WTC11 (cell line): ENCODE measurements around the gene TANC1. TPM values are rescaled to one million over a fixed set of nuclear protein-coding genes. Genes with fewer than 3 reads are reported as not detected.

Source experiments
- ATAC-seq: fragments of 200-7000 bp; cut with Tn5 transposase; 2 replicates; pipeline ENCODE4 v1.10.0; 2021; ENCODE audit warnings: mild to moderate bottlenecking, moderate library complexity
- CTCF ChIA-PET: fragments of 300-600 bp; sonication (Branson Sonifier 250); formaldehyde crosslinking; loops from one replicate; lab custom pipeline; 2021; ENCODE audit warnings: antibody characterized with exemption; lab: Charles Lee
- POLR2A ChIA-PET: fragments of 350-600 bp; sonication (Branson Sonifier 250); formaldehyde crosslinking; loops from one replicate; lab custom pipeline; 2021; ENCODE audit warnings: antibody characterized with exemption; lab: Charles Lee
- DNase-seq: peaks from one replicate; pipeline ENCODE4 v3.0.0; 2021; ENCODE audit warnings: low spot score
- H3K27ac Mint-ChIP-seq: 2 replicates; pipeline ENCODE4 v1.8.0; 2021; ENCODE audit warnings: mixed read lengths
- H3K27me3 Mint-ChIP-seq: 2 replicates; pipeline ENCODE4 v1.8.0; 2021; ENCODE audit warnings: low read depth, mild to moderate bottlenecking, moderate library complexity, mixed read lengths
- H3K36me3 Mint-ChIP-seq: 2 replicates; pipeline ENCODE4 v1.8.0; 2021; ENCODE audit warnings: mixed read lengths
- H3K4me1 Mint-ChIP-seq: 2 replicates; pipeline ENCODE4 v1.8.0; 2022; ENCODE audit warnings: mixed read lengths
- H3K4me3 Mint-ChIP-seq: 2 replicates; pipeline ENCODE4 v1.8.0; 2021; ENCODE audit warnings: mild to moderate bottlenecking, moderate library complexity, mixed read lengths
- H3K9me3 Mint-ChIP-seq: 2 replicates; pipeline ENCODE4 v1.8.0; 2021; ENCODE audit warnings: mixed read lengths
- AFF4 ChIP-seq: sonication (generic); formaldehyde crosslinking; IDR thresholded peaks from 2 replicates; pipeline ENCODE4 v1.8.1; 2023; ENCODE audit warnings: mild to moderate bottlenecking, missing genetic modification reagents, borderline replicate concordance
- ELF4 ChIP-seq: sonication (generic); formaldehyde crosslinking; IDR thresholded peaks from 2 replicates; pipeline ENCODE4 v1.8.1; 2022; ENCODE audit warnings: low read depth, mild to moderate bottlenecking, moderate library complexity, missing genetic modification reagents
- EMX1 ChIP-seq: fragments of 250-450 bp; sonication (Bioruptor Pico); IDR thresholded peaks from 2 replicates; pipeline ENCODE4 v1.8.0; 2021; ENCODE audit warnings: mild to moderate bottlenecking
- ESRRA ChIP-seq: sonication (generic); formaldehyde crosslinking; IDR thresholded peaks from 2 replicates; pipeline ENCODE4 v1.8.1; 2022; ENCODE audit warnings: mild to moderate bottlenecking, missing genetic modification reagents, borderline replicate concordance
- JUN ChIP-seq: sonication (generic); formaldehyde crosslinking; IDR thresholded peaks from 2 replicates; pipeline ENCODE4 v1.8.0; 2023; ENCODE audit warnings: mild to moderate bottlenecking, missing genetic modification reagents
- KAT7 ChIP-seq: sonication (generic); formaldehyde crosslinking; IDR thresholded peaks from 2 replicates; pipeline ENCODE4 v1.8.1; 2023; ENCODE audit warnings: missing genetic modification reagents, mild to moderate bottlenecking, borderline replicate concordance
- NFATC4 ChIP-seq: fragments of 250-450 bp; sonication (Bioruptor Pico); IDR thresholded peaks from 2 replicates; pipeline ENCODE4 v1.9.0; 2021; ENCODE audit warnings: mild to moderate bottlenecking
- NR1H2 ChIP-seq: sonication (generic); formaldehyde crosslinking; IDR thresholded peaks from 2 replicates; pipeline ENCODE4 v1.9.0; 2021; ENCODE audit warnings: mild to moderate bottlenecking, moderate library complexity, missing genetic modification reagents
- NR3C1 ChIP-seq: sonication (generic); formaldehyde crosslinking; conservative IDR thresholded peaks from 2 replicates; pipeline ENCODE4 v1.8.1; 2023; ENCODE audit warnings: low read depth, mild to moderate bottlenecking, missing genetic modification reagents
- PRRX2 ChIP-seq: fragments of 250-450 bp; sonication (Bioruptor Pico); IDR thresholded peaks from 2 replicates; pipeline ENCODE4 v1.8.0; 2021; ENCODE audit warnings: mild to moderate bottlenecking
- RORB ChIP-seq: fragments of 250-450 bp; sonication (Bioruptor Pico); IDR thresholded peaks from 2 replicates; pipeline ENCODE4 v1.9.0; 2021; ENCODE audit warnings: mild to moderate bottlenecking
- TEAD4 ChIP-seq: sonication (generic); formaldehyde crosslinking; IDR thresholded peaks from 2 replicates; pipeline ENCODE4 v1.8.0; 2022; ENCODE audit warnings: mild to moderate bottlenecking, missing genetic modification reagents
- ZSCAN18 ChIP-seq: fragments of 250-450 bp; sonication (Bioruptor Pico); IDR thresholded peaks from 2 replicates; pipeline ENCODE4 v2.1.2; 2022; ENCODE audit warnings: mild to moderate bottlenecking, moderate library complexity
- total RNA-seq: library from RNA; stranded (reverse); gene quantifications from 3 replicates; pipeline ENCODE4 v1.2.3, GENCODE V29; 2021
- TF ChIP-seq, protein P1 (sequence below): sonication (generic); formaldehyde crosslinking; IDR thresholded peaks from 2 replicates; pipeline ENCODE4 v1.8.1; 2022; ENCODE audit warnings: low read depth, missing genetic modification reagents, borderline replicate concordance
- TF ChIP-seq, protein P2 (sequence below): fragments of 250-450 bp; sonication (Bioruptor Pico); IDR thresholded peaks from 2 replicates; pipeline ENCODE4 v1.9.0; 2021; ENCODE audit warnings: mild to moderate bottlenecking
- TF ChIP-seq, protein P3 (sequence below): fragments of 200-600 bp; IDR thresholded peaks from 2 replicates; pipeline ENCODE4 v1.8.0; 2022; ENCODE audit warnings: antibody characterized with exemption

Gene TANC1
- total RNA-seq, 1 experiment from 2014 or later, result 11.6 TPM

GRCh38 chr2:159070235-159070634 lies 101.8 kb downstream of the TANC1 start (continued):
- TF ChIP-seq AFF4 (CRISPR knock-in tag) (no peak), ESRRA (no peak), ZSCAN18 (CRISPR knock-in tag) (no peak)

DNA sequence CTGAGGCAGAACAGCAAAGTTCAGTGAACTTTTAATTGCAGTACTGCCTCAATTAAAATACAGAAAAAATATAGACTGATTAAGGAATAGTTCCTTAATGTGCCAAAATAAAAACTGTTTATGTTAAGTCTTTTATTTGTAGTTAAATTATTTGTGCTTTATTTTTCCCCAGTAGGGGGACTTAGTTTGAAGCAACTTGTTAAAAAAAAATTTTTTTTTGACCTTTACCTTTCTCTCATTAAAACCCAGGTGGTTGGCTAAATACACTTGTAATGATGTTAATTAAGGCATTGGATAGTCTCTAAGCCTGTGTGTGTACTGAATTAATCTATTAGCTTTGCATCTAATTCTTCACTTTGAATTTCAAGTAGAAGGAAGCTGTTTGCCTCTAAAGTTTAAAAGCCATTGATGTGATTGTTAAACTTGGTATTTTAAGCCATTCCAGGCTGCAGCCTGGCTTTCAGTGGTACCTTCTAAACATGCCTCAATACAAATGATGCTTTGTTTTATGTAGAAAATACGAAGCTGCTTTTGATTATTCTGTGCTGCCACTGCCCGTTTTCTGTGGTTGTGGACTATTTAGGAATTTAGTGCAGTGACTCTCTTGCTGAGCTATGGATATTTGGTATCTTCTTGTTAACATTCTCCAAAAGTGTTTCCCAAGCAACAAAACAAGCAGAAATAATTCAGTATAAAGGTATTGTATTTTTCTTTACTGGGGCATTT lies 102.9 kb downstream of the TANC1 start:
- no peaks in the 10 kb centered on the region for H3K36me3 Mint-ChIP-seq
- ATAC-seq (no peak), DNase-seq (no peak)
- no peaks in the 10 kb centered on the region for H3K9me3 Mint-ChIP-seq
- POLR2A ChIA-PET, result no interaction called here
- peaks cover 4% of the 10 kb centered on the region for H3K4me1 Mint-ChIP-seq
- no peak overlapping the region for H3K4me3 Mint-ChIP-seq
- H3K27ac Mint-ChIP-seq, result no peak overlapping the region
- TF ChIP-seq KAT7 (CRISPR knock-in tag) (no peak), NFATC4 (CRISPR knock-in tag) (no peak), NR1H2 (CRISPR knock-in tag) (no peak), TEAD4 (no peak), ELF4 (CRISPR knock-in tag) (no peak), JUN (no peak), NR3C1 (CRISPR knock-in tag) (no peak), PRRX2 (CRISPR knock-in tag) (no peak), EMX1 (CRISPR knock-in tag) (no peak), RORB (CRISPR knock-in tag) (no peak)
- TF ChIP-seq, protein P1, sequence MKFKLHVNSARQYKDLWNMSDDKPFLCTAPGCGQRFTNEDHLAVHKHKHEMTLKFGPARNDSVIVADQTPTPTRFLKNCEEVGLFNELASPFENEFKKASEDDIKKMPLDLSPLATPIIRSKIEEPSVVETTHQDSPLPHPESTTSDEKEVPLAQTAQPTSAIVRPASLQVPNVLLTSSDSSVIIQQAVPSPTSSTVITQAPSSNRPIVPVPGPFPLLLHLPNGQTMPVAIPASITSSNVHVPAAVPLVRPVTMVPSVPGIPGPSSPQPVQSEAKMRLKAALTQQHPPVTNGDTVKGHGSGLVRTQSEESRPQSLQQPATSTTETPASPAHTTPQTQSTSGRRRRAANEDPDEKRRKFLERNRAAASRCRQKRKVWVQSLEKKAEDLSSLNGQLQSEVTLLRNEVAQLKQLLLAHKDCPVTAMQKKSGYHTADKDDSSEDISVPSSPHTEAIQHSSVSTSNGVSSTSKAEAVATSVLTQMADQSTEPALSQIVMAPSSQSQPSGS (CRISPR knock-in tag), result no peak
- TF ChIP-seq, protein P2, sequence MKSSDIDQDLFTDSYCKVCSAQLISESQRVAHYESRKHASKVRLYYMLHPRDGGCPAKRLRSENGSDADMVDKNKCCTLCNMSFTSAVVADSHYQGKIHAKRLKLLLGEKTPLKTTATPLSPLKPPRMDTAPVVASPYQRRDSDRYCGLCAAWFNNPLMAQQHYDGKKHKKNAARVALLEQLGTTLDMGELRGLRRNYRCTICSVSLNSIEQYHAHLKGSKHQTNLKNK (CRISPR knock-in tag), result no peak
- TF ChIP-seq, protein P3, sequence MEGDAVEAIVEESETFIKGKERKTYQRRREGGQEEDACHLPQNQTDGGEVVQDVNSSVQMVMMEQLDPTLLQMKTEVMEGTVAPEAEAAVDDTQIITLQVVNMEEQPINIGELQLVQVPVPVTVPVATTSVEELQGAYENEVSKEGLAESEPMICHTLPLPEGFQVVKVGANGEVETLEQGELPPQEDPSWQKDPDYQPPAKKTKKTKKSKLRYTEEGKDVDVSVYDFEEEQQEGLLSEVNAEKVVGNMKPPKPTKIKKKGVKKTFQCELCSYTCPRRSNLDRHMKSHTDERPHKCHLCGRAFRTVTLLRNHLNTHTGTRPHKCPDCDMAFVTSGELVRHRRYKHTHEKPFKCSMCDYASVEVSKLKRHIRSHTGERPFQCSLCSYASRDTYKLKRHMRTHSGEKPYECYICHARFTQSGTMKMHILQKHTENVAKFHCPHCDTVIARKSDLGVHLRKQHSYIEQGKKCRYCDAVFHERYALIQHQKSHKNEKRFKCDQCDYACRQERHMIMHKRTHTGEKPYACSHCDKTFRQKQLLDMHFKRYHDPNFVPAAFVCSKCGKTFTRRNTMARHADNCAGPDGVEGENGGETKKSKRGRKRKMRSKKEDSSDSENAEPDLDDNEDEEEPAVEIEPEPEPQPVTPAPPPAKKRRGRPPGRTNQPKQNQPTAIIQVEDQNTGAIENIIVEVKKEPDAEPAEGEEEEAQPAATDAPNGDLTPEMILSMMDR, result no peak
- no peaks in the 10 kb centered on the region for H3K27me3 Mint-ChIP-seq
- CTCF ChIA-PET, result interaction anchor here (1.7 kb wide), 1 partner anchor 47 kb away, joined by 6 read pairs; no protein-coding TSS in a partner anchor
